T-helper 17 cell (primary cell): ENCODE results near the gene SLCO4A1. TPM values are rescaled to one million over a fixed set of nuclear protein-coding genes. Genes with fewer than 3 reads are reported as not detected.

Source experiments
- ATAC-seq: fragments of 150-1000 bp; cut with Tn5 transposase; 2 replicates; pipeline ENCODE4 v1.10.0; 2021; ENCODE audit warnings: mild to moderate bottlenecking, moderate library complexity
- DNase-seq, 3 donors: peaks; one replicate each; pipeline versions ENCODE4 v3.0.0 to v3.0.0-alpha.2; 2020 to 2021
- H3K9me3 ChIP-seq: one replicate; pipeline ENCODE4 v1.7.0; 2013; ENCODE audit warnings: low read length, mild to moderate bottlenecking; ENCODE audit not compliant: control insufficient read depth, poor library complexity, severe bottlenecking
- H3K27ac Mint-ChIP-seq: one replicate; pipeline ENCODE4 v1.8.0; 2022; ENCODE audit warnings: mild to moderate bottlenecking, moderate library complexity, mixed read lengths
- H3K27me3 Mint-ChIP-seq: one replicate; pipeline ENCODE4 v1.8.0; 2022; ENCODE audit warnings: mixed read lengths
- H3K36me3 Mint-ChIP-seq: one replicate; pipeline ENCODE4 v1.8.0; 2022; ENCODE audit warnings: low read depth, mixed read lengths
- H3K4me1 Mint-ChIP-seq: one replicate; pipeline ENCODE4 v1.8.0; 2022; ENCODE audit warnings: mild to moderate bottlenecking, mixed read lengths
- H3K4me3 Mint-ChIP-seq: one replicate; pipeline ENCODE4 v1.8.0; 2022; ENCODE audit warnings: mild to moderate bottlenecking, moderate library complexity, mixed read lengths
- total RNA-seq, 4 donors: library from RNA in 2 of 4; stranded (reverse) in 2 of 4; gene quantifications; one replicate each; pipeline ENCODE4 v1.2.3 and lab custom pipeline; 2022 to 2026

SLCO4A1 gene
- total RNA-seq, 2 donors from 2014 or later: 1.9 TPM

- Mint-ChIP-seq H3K27me3 (peaks cover 39% of the 10 kb centered on the region), H3K4me1 (peaks cover 4% of the 10 kb centered on the region), H3K36me3 (no peaks in the 10 kb centered on the region), H3K27ac (no peak overlapping the region), H3K4me3 (no peak overlapping the region)
- H3K9me3 ChIP-seq: no peaks in the 10 kb centered on the region
- DNase-seq: no peak
- ATAC-seq: no peak
These were observed 51.2 kb downstream of the SLCO4A1 start for GRCh38 chr20:62693524-62693922.

GRCh38 chr20:62694106-62694505, 51.8 kb downstream of the SLCO4A1 start:
- Mint-ChIP-seq H3K4me1 (peaks cover 4% of the 10 kb centered on the region), H3K36me3 (no peaks in the 10 kb centered on the region), H3K27me3 (peaks cover 39% of the 10 kb centered on the region), H3K4me3 (no peak overlapping the region), H3K27ac (no peak overlapping the region)
- ATAC-seq (no peak), DNase-seq (no peak)
- H3K9me3 ChIP-seq: no peaks in the 10 kb centered on the region

- ATAC-seq (no peak), DNase-seq (no peak)
- H3K36me3 Mint-ChIP-seq: no peaks in the 10 kb centered on the region
- no peaks in the 10 kb centered on the region for H3K9me3 ChIP-seq
- peaks cover 39% of the 10 kb centered on the region for H3K27me3 Mint-ChIP-seq
- no peak overlapping the region for H3K4me3 Mint-ChIP-seq
- H3K27ac Mint-ChIP-seq: no peak overlapping the region
- peaks cover 4% of the 10 kb centered on the region for H3K4me1 Mint-ChIP-seq
These were observed 52.6 kb downstream of the SLCO4A1 start for GRCh38 chr20:62694868-62695267.

- H3K4me3 Mint-ChIP-seq: peak overlapping the region; percentile 52
- H3K27me3 Mint-ChIP-seq: peaks cover 31% of the 10 kb centered on the region
- H3K36me3 Mint-ChIP-seq: no peaks in the 10 kb centered on the region
- DNase-seq: no peak
- no peak overlapping the region for H3K27ac Mint-ChIP-seq
- no peak for ATAC-seq
- no peaks in the 10 kb centered on the region for H3K9me3 ChIP-seq
- peaks cover 4% of the 10 kb centered on the region for H3K4me1 Mint-ChIP-seq
These were observed 53.4 kb downstream of the SLCO4A1 start for GRCh38 chr20:62695448-62696414.

GRCh38 chr20:62696434-62696957, 54.2 kb downstream of the SLCO4A1 start:
- DNase-seq (no peak), ATAC-seq (no peak)
- no peak overlapping the region for H3K4me3 Mint-ChIP-seq
- peaks cover 26% of the 10 kb centered on the region for H3K27me3 Mint-ChIP-seq
- no peaks in the 10 kb centered on the region for H3K9me3 ChIP-seq
- H3K4me1 Mint-ChIP-seq: peaks cover 2% of the 10 kb centered on the region
- no peak overlapping the region for H3K27ac Mint-ChIP-seq
- no peaks in the 10 kb centered on the region for H3K36me3 Mint-ChIP-seq

- Mint-ChIP-seq H3K4me1 (no peaks in the 10 kb centered on the region), H3K4me3 (no peak overlapping the region), H3K27me3 (peaks cover 22% of the 10 kb centered on the region), H3K36me3 (no peaks in the 10 kb centered on the region), H3K27ac (no peak overlapping the region)
- ATAC-seq (no peak), DNase-seq (no peak)
- no peaks in the 10 kb centered on the region for H3K9me3 ChIP-seq
These were observed 54.7 kb downstream of the SLCO4A1 start for GRCh38 chr20:62696989-62697388.

GRCh38 chr20:62697468-62697912, 55.2 kb downstream of the SLCO4A1 start:
- peaks cover 24% of the 10 kb centered on the region for H3K27me3 Mint-ChIP-seq
- no peak overlapping the region for H3K27ac Mint-ChIP-seq
- no peak overlapping the region for H3K4me3 Mint-ChIP-seq
- DNase-seq: no peak
- ATAC-seq: no peak
- no peaks in the 10 kb centered on the region for H3K9me3 ChIP-seq
- no peaks in the 10 kb centered on the region for H3K4me1 Mint-ChIP-seq
- no peaks in the 10 kb centered on the region for H3K36me3 Mint-ChIP-seq

- Mint-ChIP-seq H3K4me1 (no peaks in the 10 kb centered on the region), H3K4me3 (no peak overlapping the region), H3K27ac (no peak overlapping the region), H3K27me3 (peaks cover 21% of the 10 kb centered on the region), H3K36me3 (no peaks in the 10 kb centered on the region)
- DNase-seq (no peak), ATAC-seq (no peak)
- H3K9me3 ChIP-seq: no peaks in the 10 kb centered on the region
These were observed 55.9 kb downstream of the SLCO4A1 start for GRCh38 chr20:62698231-62698630.

- Mint-ChIP-seq H3K36me3 (no peaks in the 10 kb centered on the region), H3K27ac (no peak overlapping the region), H3K27me3 (peaks cover 10% of the 10 kb centered on the region), H3K4me3 (no peak overlapping the region), H3K4me1 (peaks cover 3% of the 10 kb centered on the region)
- ATAC-seq (no peak), DNase-seq (no peak)
- no peaks in the 10 kb centered on the region for H3K9me3 ChIP-seq
These were observed 57.0 kb downstream of the SLCO4A1 start for GRCh38 chr20:62699296-62699695.

GRCh38 chr20:62699741-62700140, 57.4 kb downstream of the SLCO4A1 start:
- H3K9me3 ChIP-seq: no peaks in the 10 kb centered on the region
- no peak overlapping the region for H3K4me3 Mint-ChIP-seq
- peaks cover 10% of the 10 kb centered on the region for H3K27me3 Mint-ChIP-seq
- ATAC-seq (no peak), DNase-seq (no peak)
- no peaks in the 10 kb centered on the region for H3K36me3 Mint-ChIP-seq
- H3K27ac Mint-ChIP-seq: no peak overlapping the region
- peaks cover 3% of the 10 kb centered on the region for H3K4me1 Mint-ChIP-seq

GRCh38 chr20:62700261-62700930, 58.1 kb downstream of the SLCO4A1 start:
- H3K27me3 Mint-ChIP-seq: peaks cover 8% of the 10 kb centered on the region
- no peak overlapping the region for H3K27ac Mint-ChIP-seq
- ATAC-seq (no peak), DNase-seq (no peak)
- H3K4me1 Mint-ChIP-seq: peaks cover 3% of the 10 kb centered on the region
- no peaks in the 10 kb centered on the region for H3K9me3 ChIP-seq
- H3K36me3 Mint-ChIP-seq: no peaks in the 10 kb centered on the region
- no peak overlapping the region for H3K4me3 Mint-ChIP-seq

GRCh38 chr20:62701161-62702012, 59.1 kb downstream of the SLCO4A1 start:
- Mint-ChIP-seq H3K4me3 (no peak overlapping the region), H3K27me3 (peaks cover 4% of the 10 kb centered on the region), H3K36me3 (no peaks in the 10 kb centered on the region), H3K4me1 (peaks cover 3% of the 10 kb centered on the region), H3K27ac (no peak overlapping the region)
- DNase-seq: no peak
- no peaks in the 10 kb centered on the region for H3K9me3 ChIP-seq
- no peak for ATAC-seq

- no peak overlapping the region for H3K27ac Mint-ChIP-seq
- DNase-seq (no peak), ATAC-seq (no peak)
- peaks cover 3% of the 10 kb centered on the region for H3K4me1 Mint-ChIP-seq
- no peaks in the 10 kb centered on the region for H3K9me3 ChIP-seq
- H3K4me3 Mint-ChIP-seq: no peak overlapping the region
- no peaks in the 10 kb centered on the region for H3K36me3 Mint-ChIP-seq
- peaks cover 4% of the 10 kb centered on the region for H3K27me3 Mint-ChIP-seq
These were observed 59.7 kb downstream of the SLCO4A1 start for GRCh38 chr20:62702013-62702300.
